ENCODE data around the gene MAPKAP1.

DNA sequence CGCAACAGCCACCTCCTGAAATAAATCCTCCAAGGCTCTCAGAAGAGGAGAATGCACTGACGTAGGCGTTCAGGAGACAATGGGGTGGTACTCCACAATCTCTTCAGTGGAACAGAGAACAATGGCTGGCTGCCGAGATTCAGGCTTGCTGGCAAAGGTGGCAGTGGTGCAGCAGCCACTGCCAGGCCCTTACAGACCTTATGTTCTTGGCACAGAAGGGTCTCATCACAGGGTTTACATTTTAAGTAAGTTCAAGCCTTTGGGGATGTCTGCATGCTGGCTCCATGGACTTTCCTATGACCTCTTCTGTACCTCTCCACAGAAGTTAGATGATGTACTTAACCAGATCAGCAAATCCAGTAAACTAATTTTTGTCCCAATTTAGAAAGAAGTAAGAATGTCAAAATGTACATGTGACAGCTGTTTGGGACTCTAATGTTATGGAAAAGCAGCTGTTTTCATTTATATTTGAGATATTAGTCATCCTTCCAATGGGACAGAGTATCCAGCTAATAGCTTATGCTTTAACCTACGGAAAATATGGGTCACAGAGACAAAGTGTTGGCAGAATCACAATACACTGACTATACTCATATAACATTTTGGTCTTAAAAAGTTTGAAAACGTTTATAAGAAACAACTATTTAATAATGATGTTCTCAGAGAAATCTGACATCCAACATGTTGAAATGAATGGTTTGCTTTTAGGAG is 180.9 kb downstream of the MAPKAP1 start:
- TF ChIP-seq GATA2 (IDR thresholded peaks at IDR 0.05; ENCODE audit: low read depth, low read length) = no peak
- TF ChIP-seq GATA3 (IDR thresholded peaks at IDR 0.05; ENCODE audit: low read depth, low read length) = no peak

Data from SH-SY5Y (cell line).